Activated naive CD4-positive, alpha-beta T cell (primary cell): ENCODE measurements around the gene ELF2.
"Not testable (repeated sequence)": the region's sequence is repeated elsewhere in the genome, so short reads cannot be mapped to it uniquely, and the experiment has no call there.

Experiments
- DNase-seq, 4 experiments: peaks; one replicate each; lab custom pipeline; 2025; lab: John Stamatoyannopoulos, UW

Gene ELF2

DNA sequence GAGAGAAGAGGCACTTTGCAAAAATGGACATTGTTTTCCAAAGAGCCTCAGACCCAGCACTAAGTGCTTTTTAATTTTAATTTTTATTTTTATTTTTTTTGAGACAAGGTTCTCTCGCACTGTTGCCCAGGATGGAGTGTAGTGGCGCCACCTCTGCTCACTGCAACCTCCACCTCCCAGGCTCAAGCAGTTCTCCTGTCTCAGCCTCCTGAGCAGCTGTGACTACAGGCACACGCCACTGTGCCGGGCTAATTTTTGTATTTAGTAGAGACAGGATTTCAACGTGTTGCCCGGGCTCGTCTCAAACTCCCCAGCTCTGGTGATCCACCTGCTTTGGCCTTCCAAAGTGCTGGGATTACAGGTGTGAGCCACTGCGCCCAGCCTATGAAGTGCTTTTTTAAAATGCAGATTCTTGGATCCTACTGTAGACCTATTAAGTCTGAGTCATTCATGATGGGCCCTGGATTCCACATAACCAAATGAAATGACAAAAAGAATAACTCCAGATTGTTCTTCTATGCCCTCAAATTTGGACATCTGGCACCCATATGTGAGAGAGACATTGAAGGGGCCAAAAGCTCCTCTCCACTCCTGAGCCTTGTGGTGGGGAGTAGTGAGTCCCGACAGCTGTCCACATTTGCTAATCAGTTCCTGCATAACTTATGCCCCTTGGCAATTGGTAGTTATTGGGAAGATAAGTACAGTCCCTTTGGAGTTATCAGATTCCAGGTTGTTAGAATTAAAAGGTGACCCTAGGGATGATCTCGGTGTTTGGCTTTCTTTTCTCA lies 157.9 kb downstream of the ELF2 start:
- no peak for DNase-seq

DNA sequence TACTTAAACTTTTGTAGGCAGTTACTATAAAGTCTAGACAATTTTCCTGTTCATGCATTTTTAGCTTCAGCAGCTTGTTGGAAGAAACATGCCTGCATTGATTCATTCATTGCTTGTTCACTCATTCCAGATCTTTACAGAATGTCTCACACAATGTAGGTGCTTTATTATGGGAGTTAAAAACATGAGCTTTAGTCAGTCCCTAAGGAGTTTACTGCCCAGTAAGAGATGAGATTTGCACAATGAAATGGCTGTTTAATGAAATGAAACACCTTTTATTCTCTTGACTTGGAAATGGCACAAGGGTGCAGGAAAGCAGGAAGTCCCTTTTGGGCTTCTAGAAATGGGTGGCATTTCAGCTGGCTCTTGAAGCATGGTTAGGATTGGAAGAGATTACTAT lies 158.5 kb downstream of the ELF2 start:
- no peak for DNase-seq

DNA sequence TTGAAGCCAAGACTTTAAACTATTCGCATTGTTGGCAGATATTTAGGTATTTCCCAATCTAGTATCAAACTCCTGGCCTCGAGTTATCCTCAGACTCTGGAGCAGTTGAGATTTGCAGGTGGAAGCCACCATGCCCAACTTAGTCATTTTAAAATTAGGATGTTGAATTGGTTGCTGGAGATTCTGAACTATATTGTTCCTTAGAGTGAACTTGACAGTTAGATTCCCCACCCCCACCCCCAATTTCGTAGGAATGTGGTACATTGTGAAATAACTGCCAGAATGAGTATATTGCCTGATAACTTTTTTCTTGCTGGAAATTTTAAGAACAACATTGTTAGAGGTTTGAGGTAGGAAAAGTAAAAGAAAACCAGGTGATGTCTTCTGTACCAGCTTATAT lies 159.2 kb downstream of the ELF2 start:
- no peak for DNase-seq

DNA sequence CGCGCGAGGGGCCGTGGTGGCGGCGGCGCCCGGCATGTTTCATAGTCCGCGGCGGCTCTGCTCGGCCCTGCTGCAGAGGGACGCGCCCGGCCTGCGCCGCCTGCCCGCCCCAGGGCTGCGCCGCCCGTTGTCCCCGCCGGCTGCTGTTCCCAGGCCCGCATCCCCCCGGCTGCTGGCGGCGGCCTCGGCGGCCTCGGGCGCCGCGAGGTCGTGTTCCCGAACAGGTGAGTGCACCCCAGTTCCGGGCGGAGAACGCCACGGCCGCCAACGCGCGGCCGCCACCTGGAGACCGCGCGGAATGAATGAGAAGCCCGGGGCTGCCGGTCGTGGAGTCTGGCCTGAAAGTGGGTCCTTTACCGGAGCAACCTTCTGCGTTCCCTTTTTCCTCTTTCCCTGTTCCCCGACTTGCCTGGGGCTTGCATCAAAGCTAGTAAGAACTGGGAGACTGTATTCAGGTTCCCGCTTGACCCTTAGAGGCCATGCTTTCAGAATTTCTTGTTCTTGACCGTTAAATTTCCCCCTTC lies 161.0 kb downstream of the ELF2 start:
- peak in 2 of 4 experiments; percentile 22 to 33 for DNase-seq

DNA sequence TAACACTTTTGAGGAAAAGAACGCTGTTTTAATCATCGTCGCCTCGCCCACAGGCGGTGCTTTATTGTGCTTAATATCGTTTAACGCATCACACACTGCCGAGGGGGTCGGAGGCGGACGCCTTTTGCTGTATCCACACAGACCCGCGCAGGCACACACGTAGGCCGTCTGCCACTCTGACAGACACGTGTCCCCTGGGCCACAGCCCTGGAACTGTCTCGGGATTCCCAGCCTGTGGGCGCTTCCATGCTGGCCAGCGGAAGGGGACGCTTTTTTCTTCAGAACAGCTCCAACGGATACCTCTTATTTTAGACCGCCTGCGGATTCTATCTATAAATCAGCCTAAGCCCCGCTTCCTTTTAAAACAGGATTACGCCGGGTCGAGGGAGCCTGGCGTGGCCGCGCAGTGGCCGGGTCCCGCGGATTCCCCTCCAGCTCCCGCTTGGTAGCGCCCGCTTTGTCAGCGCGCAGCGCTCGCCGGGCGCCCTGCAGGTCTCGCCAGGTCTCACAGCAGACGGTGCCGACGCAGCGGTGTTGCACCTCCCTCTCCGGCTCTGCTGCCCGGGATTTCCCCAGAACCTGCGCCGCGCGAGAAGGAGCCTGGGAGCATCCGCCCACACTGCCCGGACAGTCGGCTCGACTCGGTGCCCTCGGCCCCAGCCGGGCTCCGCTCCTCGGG lies 161.6 kb downstream of the ELF2 start, which contains the start of gene NOCT:
Gene NOCT, plus strand, starts transcription at position 513 of the 679 bp plus-strand sequence. CDS start 201 bp downstream, outside the sequence.
- DNase-seq: peak; percentile 71 to 83 (median 78)

DNA sequence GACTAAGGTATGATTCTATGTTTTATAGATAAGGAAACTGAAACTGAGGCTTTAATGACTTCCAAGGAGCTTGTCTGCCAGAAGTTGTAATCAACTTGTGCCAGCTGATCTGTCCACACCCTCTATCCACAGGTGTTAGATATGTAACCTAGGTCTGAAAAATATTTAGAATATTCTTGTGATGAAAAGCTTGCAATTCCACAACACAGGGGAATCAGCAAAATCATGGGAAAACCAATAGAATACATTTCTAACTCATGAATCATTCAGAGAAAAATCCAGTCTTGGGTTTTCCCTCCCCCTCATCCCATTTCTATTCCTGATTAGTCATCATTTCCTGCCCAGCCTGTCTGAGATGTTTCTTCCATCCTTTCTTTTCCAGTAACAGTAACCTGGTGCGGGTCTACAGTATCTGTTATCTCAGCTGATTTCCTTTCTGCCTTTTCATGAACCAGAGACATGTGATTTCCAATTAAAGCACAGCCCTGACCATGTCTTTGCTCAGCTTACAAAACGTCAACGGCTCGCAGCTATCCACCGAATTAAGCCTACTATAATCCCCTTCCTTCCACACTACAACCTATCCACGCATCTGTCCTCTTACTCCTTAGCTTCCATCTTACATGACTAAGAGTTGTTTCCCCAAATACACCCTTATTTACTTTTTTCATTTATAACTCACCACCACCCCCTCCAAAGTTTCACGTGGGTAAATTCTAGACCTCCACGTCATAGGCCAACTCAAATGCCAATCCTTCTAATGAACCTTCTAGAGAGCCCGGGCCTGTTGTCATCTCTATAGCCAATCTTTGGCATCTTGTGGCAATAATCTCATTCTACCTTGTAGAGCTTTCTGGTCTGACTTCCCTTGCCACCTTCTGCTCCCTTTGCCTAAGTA lies 162.4 kb downstream of the ELF2 start:
- no peak for DNase-seq

DNA sequence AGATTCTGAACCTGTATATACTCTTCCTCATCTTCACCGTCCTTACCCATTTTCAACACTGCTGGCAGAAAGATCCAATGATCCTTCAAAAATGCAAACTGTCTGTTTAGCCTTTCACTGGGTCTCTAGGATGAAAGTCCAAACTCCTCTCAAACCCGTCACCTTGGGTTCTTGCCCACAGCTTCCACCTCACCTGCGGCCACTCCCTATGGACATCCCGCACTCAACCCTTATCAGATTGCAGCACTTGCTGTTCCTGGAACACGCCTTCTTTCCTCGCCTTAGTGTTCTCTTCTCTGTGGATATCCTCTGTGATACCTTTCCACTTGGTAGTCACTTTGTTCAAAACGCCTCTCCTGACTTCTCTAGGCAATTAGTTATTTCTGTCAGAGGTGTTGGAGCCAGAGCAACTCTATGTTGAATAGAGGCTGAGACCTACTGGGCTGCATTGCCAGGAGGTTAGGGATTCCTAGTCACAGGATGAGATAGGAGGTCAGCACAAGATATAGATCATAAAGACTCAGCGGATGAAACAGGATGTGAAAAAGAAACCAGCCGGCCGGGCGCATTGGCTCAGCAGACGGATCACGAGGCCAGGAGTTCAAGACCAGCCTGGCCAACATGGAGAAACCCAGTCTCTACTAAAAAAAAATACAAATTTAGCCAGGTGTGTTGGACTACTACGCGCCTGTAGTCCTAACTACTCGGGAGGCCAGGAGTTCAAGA lies 165.6 kb downstream of the ELF2 start:
- no peak for DNase-seq

DNA sequence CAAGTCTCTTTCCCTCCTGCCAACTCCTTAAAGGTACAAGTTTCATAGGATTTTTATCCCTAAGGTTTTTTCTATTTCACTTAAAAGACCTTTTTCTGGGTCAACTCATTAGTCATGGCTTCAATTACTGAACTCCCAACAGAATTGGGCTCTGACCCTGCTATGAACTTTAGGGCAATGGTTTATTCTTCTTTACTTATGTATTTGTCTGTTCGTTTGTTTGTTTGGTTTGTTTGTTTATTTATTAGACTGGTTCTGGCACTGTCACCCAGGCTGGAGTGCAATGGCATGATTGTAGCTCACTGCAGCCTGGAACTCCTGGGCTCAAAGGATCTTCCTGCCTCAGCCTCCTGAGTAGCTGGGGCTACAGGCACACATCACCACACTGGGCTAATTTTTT lies 167.3 kb downstream of the ELF2 start:
- no peak for DNase-seq

DNA sequence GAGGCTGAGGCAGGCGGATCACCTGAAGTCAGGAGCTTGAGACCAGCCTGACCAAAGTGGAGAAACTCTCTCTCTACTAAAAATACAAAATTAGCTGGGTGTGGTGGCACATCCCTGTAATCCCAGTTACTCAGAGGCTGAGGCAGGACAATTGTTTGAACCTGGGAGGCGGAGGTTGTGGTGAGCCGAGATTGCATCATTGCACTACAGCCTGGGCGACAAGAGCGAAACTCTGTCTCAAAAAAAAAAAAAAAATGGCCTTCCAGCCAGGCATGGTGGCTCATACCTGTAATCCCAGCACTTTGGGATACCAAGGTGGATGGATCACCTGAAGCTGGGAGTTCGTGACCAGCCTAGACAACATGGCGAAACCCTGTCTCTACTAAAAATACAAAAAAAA lies 168.7 kb downstream of the ELF2 start:
- DNase-seq: not testable (repeated sequence)

DNA sequence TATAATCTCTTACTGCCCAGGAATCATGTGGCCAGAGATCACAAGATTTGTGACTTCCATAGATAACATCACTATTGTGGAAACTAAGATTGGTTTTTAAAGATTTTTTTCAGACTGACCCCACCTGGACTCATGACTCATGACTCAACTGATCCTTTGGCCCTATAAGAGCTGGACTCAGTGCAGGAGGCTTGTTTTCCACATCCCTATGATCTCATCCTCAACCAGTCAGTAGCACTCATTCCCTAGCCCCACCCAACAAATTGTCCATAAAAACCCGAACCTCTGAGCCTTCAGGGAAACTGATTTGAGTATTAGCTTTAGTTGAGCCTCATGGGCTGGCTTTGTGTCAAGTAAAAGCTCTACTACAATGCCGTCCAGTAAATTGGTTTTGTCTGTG lies 169.4 kb downstream of the ELF2 start:
- DNase-seq: no peak
